ENCODE measurements around the gene PAQR9.

DNA sequence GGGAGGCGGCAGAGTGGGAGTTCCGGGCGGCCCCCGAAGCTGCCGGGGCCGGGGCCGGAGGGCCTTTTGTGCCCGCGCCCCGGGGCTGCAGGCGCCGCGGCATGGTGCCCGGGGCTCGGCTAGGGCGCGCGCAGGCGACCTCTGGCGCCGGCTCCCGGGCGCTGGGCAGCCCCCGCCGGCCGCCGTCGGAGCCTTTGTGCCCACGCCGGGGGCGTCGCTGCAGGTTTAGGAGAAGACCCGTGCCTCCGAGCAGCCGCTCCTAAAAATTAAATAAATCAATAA is 299 bp downstream of the PAQR9 start:
- TF ChIP-seq, protein P1, sequence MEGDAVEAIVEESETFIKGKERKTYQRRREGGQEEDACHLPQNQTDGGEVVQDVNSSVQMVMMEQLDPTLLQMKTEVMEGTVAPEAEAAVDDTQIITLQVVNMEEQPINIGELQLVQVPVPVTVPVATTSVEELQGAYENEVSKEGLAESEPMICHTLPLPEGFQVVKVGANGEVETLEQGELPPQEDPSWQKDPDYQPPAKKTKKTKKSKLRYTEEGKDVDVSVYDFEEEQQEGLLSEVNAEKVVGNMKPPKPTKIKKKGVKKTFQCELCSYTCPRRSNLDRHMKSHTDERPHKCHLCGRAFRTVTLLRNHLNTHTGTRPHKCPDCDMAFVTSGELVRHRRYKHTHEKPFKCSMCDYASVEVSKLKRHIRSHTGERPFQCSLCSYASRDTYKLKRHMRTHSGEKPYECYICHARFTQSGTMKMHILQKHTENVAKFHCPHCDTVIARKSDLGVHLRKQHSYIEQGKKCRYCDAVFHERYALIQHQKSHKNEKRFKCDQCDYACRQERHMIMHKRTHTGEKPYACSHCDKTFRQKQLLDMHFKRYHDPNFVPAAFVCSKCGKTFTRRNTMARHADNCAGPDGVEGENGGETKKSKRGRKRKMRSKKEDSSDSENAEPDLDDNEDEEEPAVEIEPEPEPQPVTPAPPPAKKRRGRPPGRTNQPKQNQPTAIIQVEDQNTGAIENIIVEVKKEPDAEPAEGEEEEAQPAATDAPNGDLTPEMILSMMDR (IDR thresholded peaks at IDR 0.05): no peak
- no peak for TF ChIP-seq POLR2AphosphoS5 (IDR thresholded peaks at IDR 0.05)

Data from breast epithelium (tissue), 3 donors.